Activated B cell treated with CpG ODN at 0.5 μM for 24 hours (primary cell): Measurements from ENCODE around the gene ZC3H12C. TPM values are rescaled to one million over a fixed set of nuclear protein-coding genes. Genes with fewer than 3 reads are reported as not detected.

ENCODE experiments used
- ATAC-seq: fragments of 200-7000 bp; cut with Tn5 transposase; one replicate; pipeline ENCODE4 v1.10.0; 2021; ENCODE audit warnings: low read depth, mild to moderate bottlenecking, moderate library complexity
- CTCF ChIA-PET: fragments of 350-600 bp; sonication (Branson Sonifier 250); formaldehyde crosslinking; loops from one replicate; lab custom pipeline; 2021; ENCODE audit warnings: antibody characterized with exemption; lab: Charles Lee
- POLR2A ChIA-PET: fragments of 350-600 bp; sonication (Branson Sonifier 250); formaldehyde crosslinking; loops from one replicate; lab custom pipeline; 2021; ENCODE audit warnings: antibody characterized with exemption; lab: Charles Lee
- DNase-seq: peaks from one replicate; pipeline ENCODE4 v3.0.0; 2022
- H3K27ac Mint-ChIP-seq: one replicate; pipeline ENCODE4 v1.8.0; 2020; ENCODE audit warnings: mixed read lengths
- H3K27me3 Mint-ChIP-seq: one replicate; pipeline ENCODE4 v1.8.0; 2021; ENCODE audit warnings: mixed read lengths
- H3K36me3 Mint-ChIP-seq: one replicate; pipeline ENCODE4 v1.8.0; 2021; ENCODE audit warnings: low read depth, mixed read lengths
- H3K4me1 Mint-ChIP-seq: one replicate; pipeline ENCODE4 v1.8.0; 2021; ENCODE audit warnings: mixed read lengths
- H3K4me3 Mint-ChIP-seq: one replicate; pipeline ENCODE4 v1.8.0; 2020; ENCODE audit warnings: mild to moderate bottlenecking, mixed read lengths
- H3K9me3 Mint-ChIP-seq: one replicate; pipeline ENCODE4 v1.8.0; 2020; ENCODE audit warnings: mixed read lengths
- intact Hi-C: fragments of 100-400 bp; cut with micrococcal nuclease; formaldehyde crosslinking; loops from one replicate; pipeline ENCODE4 v1.15.1; 2024
- total RNA-seq: library from RNA; stranded (reverse); gene quantifications from 2 replicates; pipeline ENCODE4 v1.2.3, GENCODE V29; 2022
- TF ChIP-seq, protein P1 (sequence below): fragments of 200-600 bp; IDR thresholded peaks from one replicate; pipeline ENCODE4 v1.8.0; 2022; ENCODE audit warnings: antibody characterized with exemption, mild to moderate bottlenecking

The ZC3H12C gene
- total RNA-seq, 1 donor from 2014 or later: 0.95 TPM

DNA sequence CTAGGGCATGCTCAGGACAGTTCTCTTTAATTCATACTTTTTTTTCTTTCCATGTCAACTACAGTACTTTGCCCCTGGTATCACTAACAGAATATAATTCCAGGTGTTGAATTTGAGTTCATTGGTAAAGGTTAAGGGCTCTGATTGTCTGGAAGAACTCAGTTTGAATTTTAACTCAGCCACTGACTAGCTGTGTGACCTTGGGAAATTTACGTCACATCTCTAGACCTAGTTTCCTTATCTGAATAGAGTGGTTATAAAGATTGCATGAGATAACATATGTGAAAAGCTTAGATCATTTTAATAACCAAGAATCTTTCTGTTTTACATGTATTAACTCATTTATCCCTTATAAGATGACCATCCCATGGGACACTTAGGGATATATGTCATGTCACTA, 15.8 kb upstream of the ZC3H12C start:
- intact Hi-C loops: no loop called here
- Mint-ChIP-seq H3K36me3 (no peaks in the 10 kb centered on the region), H3K27me3 (peaks cover 22% of the 10 kb centered on the region), H3K9me3 (peaks cover 3% of the 10 kb centered on the region), H3K4me3 (no peak overlapping the region), H3K27ac (no peak overlapping the region), H3K4me1 (no peaks in the 10 kb centered on the region)
- CTCF ChIA-PET: no interaction called here
- ATAC-seq (no peak), DNase-seq (no peak)
- POLR2A ChIA-PET: no interaction called here
- TF ChIP-seq, protein P1, sequence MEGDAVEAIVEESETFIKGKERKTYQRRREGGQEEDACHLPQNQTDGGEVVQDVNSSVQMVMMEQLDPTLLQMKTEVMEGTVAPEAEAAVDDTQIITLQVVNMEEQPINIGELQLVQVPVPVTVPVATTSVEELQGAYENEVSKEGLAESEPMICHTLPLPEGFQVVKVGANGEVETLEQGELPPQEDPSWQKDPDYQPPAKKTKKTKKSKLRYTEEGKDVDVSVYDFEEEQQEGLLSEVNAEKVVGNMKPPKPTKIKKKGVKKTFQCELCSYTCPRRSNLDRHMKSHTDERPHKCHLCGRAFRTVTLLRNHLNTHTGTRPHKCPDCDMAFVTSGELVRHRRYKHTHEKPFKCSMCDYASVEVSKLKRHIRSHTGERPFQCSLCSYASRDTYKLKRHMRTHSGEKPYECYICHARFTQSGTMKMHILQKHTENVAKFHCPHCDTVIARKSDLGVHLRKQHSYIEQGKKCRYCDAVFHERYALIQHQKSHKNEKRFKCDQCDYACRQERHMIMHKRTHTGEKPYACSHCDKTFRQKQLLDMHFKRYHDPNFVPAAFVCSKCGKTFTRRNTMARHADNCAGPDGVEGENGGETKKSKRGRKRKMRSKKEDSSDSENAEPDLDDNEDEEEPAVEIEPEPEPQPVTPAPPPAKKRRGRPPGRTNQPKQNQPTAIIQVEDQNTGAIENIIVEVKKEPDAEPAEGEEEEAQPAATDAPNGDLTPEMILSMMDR: no peak

DNA sequence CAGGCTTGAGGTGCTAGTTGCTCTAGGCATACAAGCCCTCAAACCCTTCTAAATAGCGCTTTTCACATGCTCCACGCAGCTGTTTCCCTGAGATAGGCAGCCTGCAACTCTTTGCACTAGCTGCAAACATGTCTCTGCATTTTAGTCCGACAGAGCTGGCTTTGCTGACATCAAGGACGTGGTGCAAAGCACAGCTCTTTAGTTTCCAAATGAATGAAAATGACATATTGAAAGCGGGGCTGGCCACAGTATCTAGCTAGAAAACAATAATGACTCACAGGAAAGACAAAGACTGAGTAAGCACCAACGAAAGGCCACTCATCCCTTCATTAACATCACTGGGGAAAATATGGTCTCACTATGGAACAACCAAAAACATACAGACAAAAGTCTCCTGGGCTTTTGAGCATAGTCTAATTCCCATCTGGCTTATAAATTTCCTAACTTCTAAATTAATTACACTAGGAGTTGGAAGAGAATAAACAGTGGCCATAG, 15.3 kb upstream of the ZC3H12C start:
- intact Hi-C loops: no loop called here
- Mint-ChIP-seq H3K4me1 (no peaks in the 10 kb centered on the region), H3K4me3 (no peak overlapping the region), H3K9me3 (peaks cover 3% of the 10 kb centered on the region), H3K36me3 (no peaks in the 10 kb centered on the region), H3K27me3 (peaks cover 27% of the 10 kb centered on the region), H3K27ac (no peak overlapping the region)
- no peak for DNase-seq
- POLR2A ChIA-PET: no interaction called here
- ATAC-seq: no peak
- CTCF ChIA-PET: no interaction called here
- TF ChIP-seq, protein P1: no peak

DNA sequence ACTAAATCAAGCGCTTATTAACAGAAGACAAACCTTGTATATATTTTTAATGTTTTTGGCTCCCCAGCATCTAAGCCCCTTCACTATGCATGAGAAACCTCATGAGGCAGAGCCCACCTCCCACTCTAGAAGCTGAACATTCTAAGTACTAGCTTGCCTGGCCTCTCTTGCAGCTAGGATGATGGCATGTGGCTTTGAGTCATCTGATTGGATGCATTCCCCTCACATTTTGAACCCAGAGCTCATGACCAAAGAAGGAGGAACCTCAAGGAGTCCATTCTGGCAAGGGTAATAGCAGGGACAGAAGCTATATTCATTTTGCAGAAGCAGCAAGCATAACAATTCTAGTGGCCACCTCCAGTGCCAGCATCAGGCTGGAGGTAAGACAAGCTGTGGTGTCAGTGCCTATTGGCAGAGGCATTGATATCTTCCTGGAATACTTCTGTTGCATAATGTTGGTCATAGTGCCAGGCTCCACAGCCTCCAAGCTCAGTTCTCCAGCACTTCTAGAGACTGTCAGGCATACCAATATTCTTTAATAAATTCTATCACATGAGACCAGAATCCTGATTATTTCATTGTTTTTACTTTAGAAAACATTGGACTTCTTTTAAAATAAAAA, 14.2 kb upstream of the ZC3H12C start:
- intact Hi-C loops: no loop called here
- CTCF ChIA-PET: no interaction called here

GRCh38 chr11:110079726-110080125, 13.5 kb upstream of the ZC3H12C start:
- ChIA-PET POLR2A (no interaction called here), CTCF (no interaction called here)
- ATAC-seq (no peak), DNase-seq (no peak)
- no peaks in the 10 kb centered on the region for H3K36me3 Mint-ChIP-seq
- no peak overlapping the region for H3K4me3 Mint-ChIP-seq
- peaks cover 3% of the 10 kb centered on the region for H3K9me3 Mint-ChIP-seq
- H3K27me3 Mint-ChIP-seq: peaks cover 23% of the 10 kb centered on the region
- H3K4me1 Mint-ChIP-seq: no peaks in the 10 kb centered on the region
- no peak overlapping the region for H3K27ac Mint-ChIP-seq
- intact Hi-C loops: no loop called here
- TF ChIP-seq, protein P1: no peak

More for the DNA sequence above, 14.2 kb upstream of the ZC3H12C start:
- Mint-ChIP-seq H3K27me3 (peaks cover 23% of the 10 kb centered on the region), H3K36me3 (no peaks in the 10 kb centered on the region), H3K4me1 (no peaks in the 10 kb centered on the region), H3K27ac (no peak overlapping the region), H3K9me3 (peaks cover 3% of the 10 kb centered on the region), H3K4me3 (no peak overlapping the region)
- TF ChIP-seq, protein P1: no peak
- DNase-seq (no peak), ATAC-seq (no peak)
- POLR2A ChIA-PET: no interaction called here

- no peak for DNase-seq
- no peak for ATAC-seq
- Mint-ChIP-seq H3K27me3 (peaks cover 22% of the 10 kb centered on the region), H3K4me3 (no peak overlapping the region), H3K36me3 (no peaks in the 10 kb centered on the region), H3K4me1 (no peaks in the 10 kb centered on the region), H3K27ac (no peak overlapping the region), H3K9me3 (peaks cover 3% of the 10 kb centered on the region)
- ChIA-PET POLR2A (no interaction called here), CTCF (no interaction called here)
- intact Hi-C loops: no loop called here
- TF ChIP-seq, protein P1: no peak
These were observed 11.5 kb upstream of the ZC3H12C start for GRCh38 chr11:110081462-110082376.
